ENCODE results near the gene EFCAB10.

- TF ChIP-seq CTCF (IDR thresholded peaks at IDR 0.05) (no peak), TEAD1 (CRISPR knock-in tag; IDR thresholded peaks at IDR 0.05) (no peak), FOXK1 (CRISPR knock-in tag; IDR thresholded peaks at IDR 0.05) (no peak), MXD4 (CRISPR knock-in tag; IDR thresholded peaks at IDR 0.05; ENCODE audit: borderline replicate concordance) (no peak)
Observed at GRCh38 chr7:105538339-105538738, 43.0 kb downstream of the EFCAB10 start.

Measured in WTC11 (cell line).